HG02759 (cell line): ENCODE data around the gene S1PR2.
"Not testable (repeated sequence)": the region's sequence is repeated elsewhere in the genome, so short reads cannot be mapped to it uniquely, and the experiment has no call there.

ENCODE experiments used
- ATAC-seq: cut with Tn5 transposase; IDR thresholded peaks from one replicate; pipeline ENCODE4 v1.9.1; 2021; ENCODE audit warnings: mild to moderate bottlenecking, moderate library complexity; ENCODE audit not compliant: unreplicated experiment

S1PR2 gene

GRCh38 chr19:10255358-10255757, 24.2 kb upstream of the S1PR2 start:
- no peak for ATAC-seq

DNA sequence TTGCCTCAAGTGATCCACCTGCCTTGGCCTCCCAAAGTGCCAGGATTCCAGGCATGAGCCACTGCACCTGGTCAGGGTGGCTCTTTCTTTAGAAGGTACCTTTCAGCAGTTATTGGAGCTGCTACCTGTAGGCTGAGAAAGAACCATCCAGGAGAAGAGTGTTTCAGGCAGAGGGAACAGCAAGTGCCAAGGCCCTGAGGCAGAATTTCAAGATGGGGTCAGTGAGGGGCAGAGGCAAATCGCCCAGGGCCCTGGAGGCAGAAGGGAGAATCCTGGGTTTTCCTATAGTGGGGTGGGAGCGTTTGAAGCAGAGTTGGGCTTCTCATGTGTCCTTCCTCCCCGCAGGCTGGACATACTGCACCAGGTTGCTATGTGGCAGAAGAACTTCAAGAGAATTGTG, 23.1 kb upstream of the S1PR2 start:
- ATAC-seq, result no peak

GRCh38 chr19:10252707-10253106, 21.6 kb upstream of the S1PR2 start:
- ATAC-seq, result no peak

GRCh38 chr19:10251792-10252694, 20.9 kb upstream of the S1PR2 start, which contains the start of gene MRPL4:
TSS of gene MRPL4 (plus strand) at chr19:10252214. CDS start at chr19:10252254, 40 bp downstream.
- ATAC-seq, result peak; percentile 85

GRCh38 chr19:10246511-10246910, 15.4 kb upstream of the S1PR2 start:
- no peak for ATAC-seq

GRCh38 chr19:10245189-10245939, 14.2 kb upstream of the S1PR2 start:
- ATAC-seq, result no peak

DNA sequence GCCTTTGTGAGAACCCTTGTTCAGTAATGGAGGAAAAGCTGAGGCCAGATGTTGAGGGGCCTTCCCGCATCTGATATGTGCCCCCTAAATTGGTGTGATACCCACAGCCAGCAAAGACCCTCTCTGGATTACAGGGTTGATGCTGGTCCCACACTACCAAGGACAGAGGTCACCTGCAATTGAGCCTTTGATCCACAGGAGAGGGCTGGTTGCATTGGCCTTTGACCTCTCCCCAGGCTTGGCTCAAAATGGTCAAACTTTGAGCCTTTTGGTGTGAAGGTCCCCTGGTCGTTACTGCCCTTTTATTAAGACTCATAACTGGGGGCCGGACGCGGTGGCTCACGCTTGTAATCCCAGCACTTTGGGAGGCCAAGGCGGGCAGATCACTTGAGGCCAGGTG, 12.5 kb upstream of the S1PR2 start:
- ATAC-seq, result no peak

DNA sequence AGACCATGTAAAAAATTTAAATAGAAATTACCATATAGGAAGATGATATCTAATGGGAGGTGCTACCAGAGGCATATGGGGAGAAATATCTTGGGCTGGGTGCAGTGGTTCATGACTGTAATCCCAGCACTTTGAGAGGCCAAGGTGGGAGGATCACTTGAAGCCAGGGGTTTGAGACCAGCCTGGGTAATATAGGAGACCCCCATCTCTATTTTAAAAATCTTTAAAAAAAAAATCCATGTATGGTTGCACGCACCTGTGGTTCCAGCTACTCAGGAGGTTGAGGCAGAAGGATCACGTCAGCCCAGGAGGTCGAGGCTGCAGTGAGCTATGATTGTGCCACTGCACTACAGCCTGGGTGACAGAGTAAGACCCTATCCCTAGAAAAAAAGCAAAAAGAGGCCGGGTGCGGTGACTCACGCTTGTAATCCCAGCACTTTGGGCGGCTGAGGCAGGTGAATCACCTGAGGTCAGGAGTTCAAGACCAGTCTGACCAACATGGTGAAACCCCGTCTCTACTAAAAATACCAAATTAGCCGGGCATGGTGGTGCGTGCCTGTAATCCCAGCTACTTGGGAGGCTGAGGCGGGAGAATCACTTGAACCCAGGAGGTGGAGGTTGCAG, 10.8 kb upstream of the S1PR2 start:
- not testable (repeated sequence) for ATAC-seq

DNA sequence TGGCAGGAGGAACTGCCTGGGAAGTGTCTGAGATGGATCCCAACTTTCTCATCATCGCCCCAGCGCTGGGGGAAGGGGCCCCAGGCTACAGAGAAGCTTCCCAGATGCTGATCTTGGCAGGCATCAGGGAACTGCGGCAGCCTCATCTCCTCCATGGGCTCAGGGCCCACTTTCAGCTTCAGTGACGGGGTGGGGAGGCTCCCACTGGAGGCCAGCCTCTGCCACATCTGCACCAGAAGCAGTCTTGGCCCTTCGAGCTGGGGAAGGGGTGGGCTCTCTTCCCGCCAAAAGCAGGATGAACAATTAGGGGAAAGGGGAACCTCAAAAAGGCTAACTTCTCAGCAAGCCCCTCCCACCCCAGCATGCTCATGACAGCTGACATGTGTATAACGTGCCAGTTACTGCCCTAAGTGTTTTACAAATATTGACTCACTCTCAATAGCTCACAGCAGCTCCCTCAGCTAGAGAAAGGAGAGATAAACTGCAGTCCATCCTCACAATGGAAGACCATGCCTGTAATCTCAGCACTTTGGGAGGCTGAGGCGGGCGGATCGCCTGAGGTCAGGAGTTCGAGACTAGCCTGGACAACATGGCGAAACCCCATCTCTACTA, 7.1 kb upstream of the S1PR2 start:
- no peak for ATAC-seq

DNA sequence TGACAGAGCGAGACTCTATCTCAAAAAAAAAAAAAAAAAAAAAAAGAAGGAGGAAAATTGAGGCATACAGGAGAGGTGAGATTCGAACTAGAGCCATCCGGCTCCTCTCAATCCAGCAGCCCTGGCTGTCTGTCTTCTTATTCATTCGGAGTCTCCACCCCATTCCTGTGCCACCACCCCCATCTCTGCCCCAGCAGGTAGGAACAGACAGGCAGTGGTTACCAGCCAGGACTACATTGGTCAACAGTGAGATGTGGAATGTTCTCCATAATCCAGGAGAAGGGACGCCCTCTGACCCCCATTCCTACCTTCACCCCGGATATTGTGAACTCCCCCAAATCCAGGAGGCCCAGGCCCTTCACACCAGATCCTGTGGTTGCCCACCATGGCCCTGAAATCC, 6.6 kb upstream of the S1PR2 start:
- ATAC-seq, result no peak

- not testable (repeated sequence) for ATAC-seq
Measured at GRCh38 chr19:10235409-10235808, 4.3 kb upstream of the S1PR2 start.

GRCh38 chr19:10235003-10235402, 3.9 kb upstream of the S1PR2 start:
- ATAC-seq, result no peak

DNA sequence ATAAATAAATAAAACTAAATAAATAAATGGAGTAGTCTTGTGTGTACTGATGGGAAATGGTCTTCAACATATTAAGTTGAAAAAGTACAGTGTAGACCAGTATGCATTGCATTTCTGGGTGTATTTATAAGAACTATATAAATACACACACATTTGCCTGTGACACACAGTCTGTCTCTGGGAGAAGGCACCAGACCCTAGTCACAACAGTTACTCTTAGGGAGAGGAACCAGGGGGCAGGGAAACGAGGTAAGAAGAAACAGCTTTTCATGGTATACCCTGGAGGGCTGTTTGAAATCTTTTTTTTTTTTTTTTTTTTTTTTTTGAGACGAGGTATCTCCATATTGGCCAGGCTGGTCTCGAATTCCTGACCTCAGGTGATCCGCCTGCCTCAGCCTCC, 2.8 kb upstream of the S1PR2 start:
- no peak for ATAC-seq

DNA sequence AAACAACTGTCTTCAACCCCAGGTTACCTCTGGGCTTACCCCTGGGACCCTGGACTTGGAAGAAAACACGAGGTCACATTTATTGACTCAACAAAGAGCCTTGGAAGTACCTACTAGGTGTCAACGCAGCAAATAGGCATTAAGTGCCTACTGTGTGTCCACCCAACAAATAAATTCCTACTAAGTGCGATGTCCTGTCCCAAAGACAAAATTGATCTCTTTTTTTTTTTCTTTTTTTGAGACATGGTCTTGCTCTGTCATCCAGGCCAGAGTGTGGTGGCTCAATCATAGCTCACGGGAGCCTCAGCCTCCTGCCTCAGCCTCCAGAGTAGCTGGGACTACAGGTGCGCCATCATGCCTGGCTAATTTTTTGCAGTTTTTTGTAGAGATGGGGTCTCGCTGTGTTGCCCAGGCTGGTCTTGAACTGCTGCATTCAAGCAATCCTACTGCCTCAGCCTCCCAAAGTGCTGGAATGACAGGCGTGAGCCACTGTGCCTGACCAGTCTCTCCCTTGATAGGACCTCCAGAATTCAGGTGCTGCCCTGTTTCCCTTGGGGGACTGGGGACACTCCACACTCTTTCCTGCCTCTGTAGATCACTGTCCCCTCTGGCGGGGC, 589 bp upstream of the S1PR2 start:
- ATAC-seq, result no peak

- peak; percentile 21 for ATAC-seq
Measured at GRCh38 chr19:10230173-10230860, 814 bp downstream of the S1PR2 start.

GRCh38 chr19:10228920-10229319, 2.2 kb downstream of the S1PR2 start:
- no peak for ATAC-seq

GRCh38 chr19:10228393-10228792, 2.7 kb downstream of the S1PR2 start:
- no peak for ATAC-seq

DNA sequence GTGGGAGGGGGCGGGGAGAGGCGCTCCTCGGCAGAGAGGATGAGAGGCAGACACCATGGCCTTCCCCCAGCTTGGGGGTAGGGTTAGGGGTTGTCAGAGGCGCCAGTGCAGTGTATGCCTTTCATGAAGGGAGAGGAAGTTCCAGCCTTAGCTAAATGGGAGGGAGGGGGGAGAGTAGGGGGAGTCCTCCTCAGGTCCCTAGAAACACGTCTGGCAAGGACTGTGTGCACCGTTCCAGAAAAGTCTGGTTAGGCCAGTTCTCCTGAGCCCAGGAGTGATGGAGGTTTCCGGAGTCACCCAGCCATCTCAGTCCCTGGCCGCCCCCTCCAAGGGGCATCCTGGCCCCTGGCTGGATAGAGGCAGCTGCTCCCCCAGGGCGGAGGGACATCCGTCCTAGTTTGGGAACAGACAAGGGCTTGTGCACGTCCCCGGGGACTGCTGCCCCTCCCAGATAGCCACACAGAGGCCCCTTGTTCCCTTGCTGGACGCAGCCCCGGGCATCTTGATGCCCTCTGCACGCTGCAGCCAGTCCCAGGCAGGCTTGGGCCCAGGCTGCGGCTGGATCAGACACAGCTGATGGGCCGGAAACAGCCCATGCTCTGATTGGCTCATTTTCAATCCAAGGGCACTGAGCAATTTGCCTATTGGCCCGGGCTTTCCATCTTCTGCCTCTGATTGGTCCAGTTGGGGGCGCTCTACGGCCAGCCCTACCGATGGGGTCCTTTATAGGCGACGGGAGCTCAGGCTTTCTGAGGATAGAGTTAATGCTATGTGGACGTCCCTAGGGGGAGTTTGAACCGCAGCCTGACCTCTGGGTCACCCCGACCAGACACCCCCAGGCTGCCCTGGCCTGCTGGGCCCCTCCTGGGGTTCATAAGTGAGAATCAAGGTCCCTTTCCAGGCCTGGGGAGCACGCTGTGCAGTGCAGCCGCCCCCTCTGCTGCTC, 3.8 kb downstream of the S1PR2 start:
- ATAC-seq, result no peak
